ENCODE results near the gene ATF6. TPM values are rescaled to one million over a fixed set of nuclear protein-coding genes. Genes with fewer than 3 reads are reported as not detected.

ATF6 gene
- total and polyA plus RNA-seq, 2 donors from 2014 or later: 11.5 to 35.6 TPM

- no peaks in the 10 kb centered on the region for H3K9me3 ChIP-seq (ENCODE audit: control insufficient read depth in 2 of 3, insufficient read depth in 1 of 3, low read length in 3 of 3)
- no peaks in the 10 kb centered on the region for H3K36me3 ChIP-seq (ENCODE audit: control insufficient read depth in 2 of 3, insufficient read depth in 3 of 3, low read length in 3 of 3)
- TF ChIP-seq, protein P1, sequence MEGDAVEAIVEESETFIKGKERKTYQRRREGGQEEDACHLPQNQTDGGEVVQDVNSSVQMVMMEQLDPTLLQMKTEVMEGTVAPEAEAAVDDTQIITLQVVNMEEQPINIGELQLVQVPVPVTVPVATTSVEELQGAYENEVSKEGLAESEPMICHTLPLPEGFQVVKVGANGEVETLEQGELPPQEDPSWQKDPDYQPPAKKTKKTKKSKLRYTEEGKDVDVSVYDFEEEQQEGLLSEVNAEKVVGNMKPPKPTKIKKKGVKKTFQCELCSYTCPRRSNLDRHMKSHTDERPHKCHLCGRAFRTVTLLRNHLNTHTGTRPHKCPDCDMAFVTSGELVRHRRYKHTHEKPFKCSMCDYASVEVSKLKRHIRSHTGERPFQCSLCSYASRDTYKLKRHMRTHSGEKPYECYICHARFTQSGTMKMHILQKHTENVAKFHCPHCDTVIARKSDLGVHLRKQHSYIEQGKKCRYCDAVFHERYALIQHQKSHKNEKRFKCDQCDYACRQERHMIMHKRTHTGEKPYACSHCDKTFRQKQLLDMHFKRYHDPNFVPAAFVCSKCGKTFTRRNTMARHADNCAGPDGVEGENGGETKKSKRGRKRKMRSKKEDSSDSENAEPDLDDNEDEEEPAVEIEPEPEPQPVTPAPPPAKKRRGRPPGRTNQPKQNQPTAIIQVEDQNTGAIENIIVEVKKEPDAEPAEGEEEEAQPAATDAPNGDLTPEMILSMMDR (IDR thresholded peaks at IDR 0.05; ENCODE audit: borderline replicate concordance, extremely low read depth, insufficient read depth): no peak
- no peaks in the 10 kb centered on the region for H3K4me1 ChIP-seq (ENCODE audit: control insufficient read depth in 2 of 3, insufficient read depth in 2 of 3, low read depth in 1 of 3, low read length in 3 of 3)
- no peak for DNase-seq
- no peak overlapping the region for H3K4me3 ChIP-seq (ENCODE audit: low read length in 3 of 3)
- intact Hi-C loops (cut with DNase I): no loop called here
- no peak overlapping the region for H3K27ac ChIP-seq (ENCODE audit: low read depth in 2 of 2, low read length in 2 of 2)
- FAIRE-seq: no peak
- no peaks in the 10 kb centered on the region for H3K27me3 ChIP-seq (ENCODE audit: control insufficient read depth, insufficient read depth, low read length)
- no peak overlapping the region for H3K9ac ChIP-seq (ENCODE audit: low read length in 3 of 3)
Observed at GRCh38 chr1:161970036-161970435, 203.9 kb downstream of the ATF6 start.

GRCh38 chr1:161970633-161971032 lies 204.5 kb downstream of the ATF6 start:
- intact Hi-C loops (cut with DNase I): no loop called here
- Histone ChIP-seq H3K9me3 (ENCODE audit: control insufficient read depth in 2 of 3, insufficient read depth in 1 of 3, low read length in 3 of 3) (no peaks in the 10 kb centered on the region), H3K9ac (ENCODE audit: low read length in 3 of 3) (no peak overlapping the region), H3K4me3 (ENCODE audit: low read length in 3 of 3) (no peak overlapping the region), H3K4me1 (ENCODE audit: control insufficient read depth in 2 of 3, insufficient read depth in 2 of 3, low read depth in 1 of 3, low read length in 3 of 3) (no peaks in the 10 kb centered on the region), H3K36me3 (ENCODE audit: control insufficient read depth in 2 of 3, insufficient read depth in 3 of 3, low read length in 3 of 3) (no peaks in the 10 kb centered on the region), H3K27me3 (ENCODE audit: control insufficient read depth, insufficient read depth, low read length) (no peaks in the 10 kb centered on the region), H3K27ac (ENCODE audit: low read depth in 2 of 2, low read length in 2 of 2) (no peak overlapping the region)
- FAIRE-seq: no peak
- DNase-seq: no peak
- TF ChIP-seq, protein P1 (IDR thresholded peaks at IDR 0.05; ENCODE audit: borderline replicate concordance, extremely low read depth, insufficient read depth): no peak

GRCh38 chr1:161972828-161973227 lies 206.7 kb downstream of the ATF6 start:
- TF ChIP-seq, protein P1 (IDR thresholded peaks at IDR 0.05; ENCODE audit: borderline replicate concordance, extremely low read depth, insufficient read depth): no peak
- H3K9ac ChIP-seq (ENCODE audit: low read length in 3 of 3): no peak overlapping the region
- intact Hi-C loops (cut with DNase I): no loop called here
- no peak for DNase-seq
- no peaks in the 10 kb centered on the region for H3K36me3 ChIP-seq (ENCODE audit: control insufficient read depth in 2 of 3, insufficient read depth in 3 of 3, low read length in 3 of 3)
- no peak overlapping the region for H3K4me3 ChIP-seq (ENCODE audit: low read length in 3 of 3)
- H3K9me3 ChIP-seq (ENCODE audit: control insufficient read depth in 2 of 3, insufficient read depth in 1 of 3, low read length in 3 of 3): no peaks in the 10 kb centered on the region
- no peak for FAIRE-seq
- H3K27me3 ChIP-seq (ENCODE audit: control insufficient read depth, insufficient read depth, low read length): no peaks in the 10 kb centered on the region
- H3K4me1 ChIP-seq (ENCODE audit: control insufficient read depth in 2 of 3, insufficient read depth in 2 of 3, low read depth in 1 of 3, low read length in 3 of 3): no peaks in the 10 kb centered on the region
- H3K27ac ChIP-seq (ENCODE audit: low read depth in 2 of 2, low read length in 2 of 2): no peak overlapping the region
